NCI-H446 treated with DMSO at 0.1 percent for 48 hours (cell line): Measurements from ENCODE around the gene R3HDM4.
"Not testable (repeated sequence)": the region's sequence is repeated elsewhere in the genome, so short reads cannot be mapped to it uniquely, and the experiment has no call there.

Experiments used
- DNase-seq: peaks from one replicate; lab custom pipeline; 2025; lab: John Stamatoyannopoulos, UW

R3HDM4 gene

GRCh38 chr19:891421-892200, 21.4 kb downstream of the R3HDM4 start:
- DNase-seq: not testable (repeated sequence)

- no peak for DNase-seq
These were observed 22.2 kb downstream of the R3HDM4 start for GRCh38 chr19:890831-891230.

- no peak for DNase-seq
These were observed 23.2 kb downstream of the R3HDM4 start for GRCh38 chr19:889662-890295.

GRCh38 chr19:888581-889385, 24.2 kb downstream of the R3HDM4 start:
- no peak for DNase-seq

- no peak for DNase-seq
These were observed 25.4 kb downstream of the R3HDM4 start for GRCh38 chr19:887599-887998.

GRCh38 chr19:887072-887471, 25.9 kb downstream of the R3HDM4 start:
- no peak for DNase-seq

GRCh38 chr19:885536-886224, 27.3 kb downstream of the R3HDM4 start:
- no peak for DNase-seq

GRCh38 chr19:884420-885211, 28.4 kb downstream of the R3HDM4 start:
- no peak for DNase-seq

GRCh38 chr19:883661-884211, 29.3 kb downstream of the R3HDM4 start:
- no peak for DNase-seq

GRCh38 chr19:882871-883497, 30.0 kb downstream of the R3HDM4 start:
- no peak for DNase-seq

GRCh38 chr19:881385-882071, 31.5 kb downstream of the R3HDM4 start:
- no peak for DNase-seq

- no peak for DNase-seq
These were observed 33.1 kb downstream of the R3HDM4 start for GRCh38 chr19:879711-880438.

- DNase-seq: not testable (repeated sequence)
These were observed 34.1 kb downstream of the R3HDM4 start for GRCh38 chr19:878751-879561.

- DNase-seq: not testable (repeated sequence)
These were observed 34.9 kb downstream of the R3HDM4 start for GRCh38 chr19:877992-878660.

GRCh38 chr19:876780-877314, 36.2 kb downstream of the R3HDM4 start:
- DNase-seq: no peak

GRCh38 chr19:876089-876488, 36.9 kb downstream of the R3HDM4 start:
- DNase-seq: no peak

GRCh38 chr19:875265-875879, 37.6 kb downstream of the R3HDM4 start:
- DNase-seq: no peak
